HG03045 (cell line): ENCODE data around the gene SH2D2A.
"Not testable (repeated sequence)": the region's sequence is repeated elsewhere in the genome, so short reads cannot be mapped to it uniquely, and the experiment has no call there.

ENCODE experiments used
- ATAC-seq: cut with Tn5 transposase; IDR thresholded peaks from one replicate; pipeline ENCODE4 v1.9.1; 2021; ENCODE audit warnings: mild to moderate bottlenecking, moderate library complexity; ENCODE audit not compliant: unreplicated experiment

The SH2D2A gene

GRCh38 chr1:156775799-156776198, 40.8 kb downstream of the SH2D2A start:
- no peak for ATAC-seq

- ATAC-seq, result no peak
Observed at GRCh38 chr1:156773607-156774006, 43.0 kb downstream of the SH2D2A start.

DNA sequence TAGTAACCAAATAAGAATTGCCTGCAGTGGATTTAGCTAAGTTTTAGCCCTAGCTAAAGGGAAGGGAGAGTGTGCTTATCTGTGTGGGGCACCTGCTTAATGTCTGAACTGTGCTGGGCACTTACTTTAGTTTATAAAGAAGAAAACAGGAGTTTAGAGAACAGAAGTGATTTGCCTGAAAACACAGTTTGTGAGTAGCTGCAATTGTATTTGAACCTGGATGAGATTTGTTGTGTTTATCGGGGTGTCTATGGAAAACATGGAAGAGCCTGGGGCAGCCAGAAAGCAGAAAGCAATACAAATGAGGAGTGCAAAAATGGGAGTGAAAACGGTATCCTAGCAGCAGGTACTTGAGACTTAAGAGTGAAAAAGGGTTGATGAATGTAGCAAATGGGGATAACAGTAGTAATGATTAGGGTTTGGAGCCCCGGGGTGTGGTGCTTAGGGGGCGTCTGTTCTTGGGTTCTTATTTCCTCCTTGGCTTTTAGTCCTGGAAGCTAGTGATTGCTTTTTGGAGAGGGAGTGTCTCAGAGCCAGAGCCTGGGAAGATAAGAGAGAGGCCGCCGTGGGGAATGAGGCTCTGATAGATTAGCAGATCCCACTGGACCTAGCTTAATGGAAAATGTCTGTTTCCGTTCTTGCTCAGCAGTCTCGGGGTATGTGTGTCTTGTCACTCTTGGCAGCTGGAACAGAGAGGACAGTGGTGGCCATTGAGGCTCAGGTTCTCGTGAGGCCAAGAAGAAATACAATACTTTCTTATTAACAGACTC, 43.7 kb downstream of the SH2D2A start:
- ATAC-seq, result no peak

- ATAC-seq, result no peak
Observed at GRCh38 chr1:156772222-156772621, 44.4 kb downstream of the SH2D2A start.

DNA sequence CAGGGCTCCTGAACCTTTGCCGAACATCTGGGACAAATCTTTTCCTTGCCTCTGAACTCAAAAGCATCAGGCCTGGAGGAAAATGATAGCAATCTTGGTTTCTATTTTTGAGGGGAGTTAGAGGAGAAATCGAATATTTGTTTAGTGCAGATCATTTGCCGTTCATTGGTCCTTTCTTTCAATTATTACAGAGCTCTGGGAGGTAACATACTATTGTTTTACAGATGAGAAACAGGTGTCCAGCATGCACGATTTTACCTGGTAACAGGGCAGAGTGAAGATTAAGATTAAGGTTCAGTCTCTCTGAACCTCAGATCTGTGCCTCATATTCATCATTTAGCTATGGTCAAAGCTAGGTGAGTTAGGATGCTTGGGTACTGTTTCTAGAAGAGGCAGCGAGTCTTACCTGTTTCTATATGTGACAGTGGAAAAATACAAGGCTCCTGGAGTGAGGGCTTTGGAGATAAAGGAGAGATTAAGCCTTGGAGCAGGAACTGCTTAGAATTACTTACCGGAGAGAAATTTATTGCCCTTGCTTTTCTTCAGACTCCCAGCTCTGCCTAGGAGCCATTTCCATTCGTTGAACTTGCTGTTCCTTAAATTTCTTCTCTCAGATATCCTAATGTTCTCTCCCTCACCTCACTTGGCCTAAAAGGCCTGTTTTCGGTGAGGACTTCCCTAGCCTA, 47.9 kb downstream of the SH2D2A start:
- ATAC-seq, result no peak

DNA sequence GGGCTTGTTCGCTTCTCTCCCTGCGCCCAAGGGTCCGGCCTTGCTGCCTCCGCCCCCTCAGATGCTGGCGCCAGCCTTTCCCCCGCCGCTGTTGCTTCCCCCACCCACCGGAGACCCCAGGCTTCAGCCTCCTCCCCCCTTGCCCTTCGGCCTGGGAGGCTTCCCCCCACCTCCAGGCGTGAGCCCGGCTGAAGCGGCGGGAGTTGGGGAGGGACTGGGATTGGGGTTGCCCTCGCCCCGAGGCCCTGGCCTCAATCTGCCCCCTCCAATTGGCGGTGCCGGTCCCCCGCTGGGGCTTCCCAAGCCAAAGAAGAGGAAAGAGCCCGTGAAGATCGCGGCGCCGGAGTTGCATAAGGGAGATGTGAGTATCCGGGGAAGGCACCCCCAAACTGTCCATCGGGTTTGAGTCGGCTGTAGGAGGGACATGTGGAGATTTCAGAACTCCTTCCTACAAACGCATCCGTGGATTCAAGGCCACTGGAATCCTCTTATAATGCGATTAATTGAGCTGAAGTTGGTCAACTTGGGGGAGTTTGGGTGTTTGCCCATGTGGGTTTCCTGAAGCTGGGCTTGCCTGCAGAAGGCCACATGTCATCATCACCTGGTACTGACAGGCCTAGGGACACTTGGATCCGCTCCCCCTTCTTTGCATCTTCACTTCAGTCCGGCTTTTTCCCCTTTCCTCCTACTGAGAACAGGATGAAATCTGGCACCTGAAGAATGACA, 48.6 kb downstream of the SH2D2A start:
- peak; percentile 8 for ATAC-seq

- peak; percentile 88 for ATAC-seq
Observed at GRCh38 chr1:156767101-156767878, 49.4 kb downstream of the SH2D2A start, which contains the start of gene PRCC. Gene PRCC (plus strand): TSS chr1:156767535. CDS start chr1:156767772, 237 bp downstream.

- ATAC-seq, result peak; percentile 8
Observed at GRCh38 chr1:156766298-156767100, 50.1 kb downstream of the SH2D2A start.

- no peak for ATAC-seq
Observed at GRCh38 chr1:156765666-156766065, 51.0 kb downstream of the SH2D2A start.

DNA sequence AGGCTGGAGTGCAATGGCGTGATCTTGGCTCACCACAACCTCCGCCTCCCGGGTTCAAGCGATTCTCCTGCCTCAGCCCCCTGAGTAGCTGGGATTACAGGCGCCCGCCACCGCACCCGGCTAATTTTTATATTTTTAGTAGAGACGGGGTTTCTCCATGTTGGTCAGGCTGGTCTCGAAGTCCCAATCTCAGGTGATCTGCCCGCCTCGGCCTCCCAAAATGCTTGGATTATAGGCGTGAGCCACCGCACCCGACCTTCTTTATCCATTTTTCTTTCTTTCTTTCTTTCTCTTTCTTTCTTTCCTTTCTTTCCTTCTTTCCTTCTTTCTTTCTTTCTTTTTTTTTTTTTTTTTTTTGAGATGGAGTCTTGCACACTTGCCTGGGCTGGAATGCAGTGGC, 51.5 kb downstream of the SH2D2A start:
- ATAC-seq, result not testable (repeated sequence)

GRCh38 chr1:156760796-156761104, 55.9 kb downstream of the SH2D2A start:
- ATAC-seq, result no peak

DNA sequence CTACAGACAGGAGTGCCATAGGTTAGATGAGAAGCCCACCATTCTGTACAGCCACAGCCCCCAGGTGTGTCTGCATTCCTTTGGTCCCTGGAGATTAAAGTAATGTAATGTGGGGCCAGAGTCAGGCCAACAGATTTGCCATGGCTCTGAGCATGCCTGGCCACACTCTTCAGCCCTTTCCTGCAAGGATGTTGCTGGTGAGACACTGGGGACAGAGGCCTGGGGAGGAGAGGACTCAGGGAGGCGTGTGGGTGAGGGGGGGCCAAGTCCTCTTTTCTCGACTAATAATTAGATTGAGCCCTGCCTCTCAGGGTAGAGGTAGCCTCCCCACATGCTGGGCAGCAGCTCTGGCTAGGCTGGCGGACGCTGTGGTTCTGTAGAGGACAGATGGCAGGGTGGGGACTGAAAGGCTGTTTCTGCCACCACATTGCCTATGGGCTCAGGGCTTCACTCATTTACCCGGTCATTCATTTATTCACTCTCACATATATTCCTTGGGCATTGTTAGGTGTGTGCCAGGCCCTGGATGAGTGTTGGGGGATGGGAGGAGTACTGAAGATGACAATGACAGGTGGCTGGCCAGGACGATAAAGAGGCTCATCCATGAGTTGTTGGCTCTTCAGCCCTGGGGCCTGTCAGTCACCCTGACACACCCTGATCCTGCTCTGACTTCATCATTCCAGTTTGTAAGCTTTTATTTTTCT, 56.4 kb downstream of the SH2D2A start:
- no peak for ATAC-seq

- not testable (repeated sequence) for ATAC-seq
Observed at GRCh38 chr1:156757572-156758253, 58.9 kb downstream of the SH2D2A start.

- no peak for ATAC-seq
Observed at GRCh38 chr1:156756355-156756754, 60.3 kb downstream of the SH2D2A start.
